Measurements from ENCODE around the gene HS3ST5.

DNA sequence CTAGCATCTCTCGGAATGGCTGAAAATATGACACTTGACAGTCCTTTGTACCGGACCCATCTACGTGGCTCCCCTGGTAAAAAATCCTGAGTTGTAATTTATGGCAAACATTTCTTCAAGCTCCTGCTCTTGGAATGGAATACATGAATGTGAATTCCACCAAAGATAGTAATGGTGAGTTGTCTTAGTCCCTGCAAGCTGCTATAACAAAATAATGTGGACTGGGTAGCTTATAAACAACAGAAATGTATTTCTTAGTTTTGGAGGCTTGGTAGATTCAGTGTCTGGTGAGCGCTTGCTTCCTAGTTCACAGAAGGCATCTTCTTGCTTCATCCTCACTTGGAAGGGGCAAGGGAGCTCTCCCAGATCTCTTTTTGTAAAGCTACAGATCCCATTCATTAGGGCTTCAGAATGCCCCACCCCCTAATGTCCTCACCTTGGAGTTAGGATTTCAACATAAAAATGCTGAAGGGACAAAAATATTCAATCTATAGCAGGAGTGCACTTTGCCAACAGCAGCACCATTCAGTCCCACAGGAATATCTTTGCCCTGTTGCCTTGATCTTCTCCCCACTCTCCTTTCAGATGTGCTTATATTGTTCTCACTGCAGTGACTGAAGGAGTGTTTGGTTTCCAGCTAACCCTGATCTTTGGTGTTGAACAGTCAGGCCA lies 204.1 kb downstream of the HS3ST5 start:
- TF ChIP-seq, protein P1, sequence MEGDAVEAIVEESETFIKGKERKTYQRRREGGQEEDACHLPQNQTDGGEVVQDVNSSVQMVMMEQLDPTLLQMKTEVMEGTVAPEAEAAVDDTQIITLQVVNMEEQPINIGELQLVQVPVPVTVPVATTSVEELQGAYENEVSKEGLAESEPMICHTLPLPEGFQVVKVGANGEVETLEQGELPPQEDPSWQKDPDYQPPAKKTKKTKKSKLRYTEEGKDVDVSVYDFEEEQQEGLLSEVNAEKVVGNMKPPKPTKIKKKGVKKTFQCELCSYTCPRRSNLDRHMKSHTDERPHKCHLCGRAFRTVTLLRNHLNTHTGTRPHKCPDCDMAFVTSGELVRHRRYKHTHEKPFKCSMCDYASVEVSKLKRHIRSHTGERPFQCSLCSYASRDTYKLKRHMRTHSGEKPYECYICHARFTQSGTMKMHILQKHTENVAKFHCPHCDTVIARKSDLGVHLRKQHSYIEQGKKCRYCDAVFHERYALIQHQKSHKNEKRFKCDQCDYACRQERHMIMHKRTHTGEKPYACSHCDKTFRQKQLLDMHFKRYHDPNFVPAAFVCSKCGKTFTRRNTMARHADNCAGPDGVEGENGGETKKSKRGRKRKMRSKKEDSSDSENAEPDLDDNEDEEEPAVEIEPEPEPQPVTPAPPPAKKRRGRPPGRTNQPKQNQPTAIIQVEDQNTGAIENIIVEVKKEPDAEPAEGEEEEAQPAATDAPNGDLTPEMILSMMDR (IDR thresholded peaks at IDR 0.05) = no peak
- TF ChIP-seq POLR2A (IDR thresholded peaks at IDR 0.05) (no peak), POLR2AphosphoS5 (IDR thresholded peaks at IDR 0.05) (no peak), EP300 (IDR thresholded peaks at IDR 0.05) (no peak)

All from stomach (tissue), 4 donors.